Esophagus muscularis mucosa (tissue), 4 donors: ENCODE results near the gene ZNF100. TPM values are rescaled to one million over a fixed set of nuclear protein-coding genes. Genes with fewer than 3 reads are reported as not detected.
"Not testable (repeated sequence)": the region's sequence is repeated elsewhere in the genome, so short reads cannot be mapped to it uniquely, and the experiment has no call there.

ENCODE experiments used
- DNase-seq: peaks from one replicate; pipeline ENCODE4 v3.0.0-alpha.2; 2017; ENCODE audit errors: extremely low spot score
- H3K27ac ChIP-seq, 4 donors: fragments of 200-600 bp; sonication (generic); replicated peaks in 1 of 4; 1 replicate in 3 of 4; 2 replicates in 1 of 4; pipeline ENCODE4 v1.5.1; 2016 to 2019; ENCODE audit warnings: mild to moderate bottlenecking in 1 of 4
- H3K27me3 ChIP-seq, 4 donors: fragments of 200-600 bp; sonication (generic); one replicate each; pipeline versions ENCODE4 v1.5.1 to v1.6.0; 2016 to 2019
- H3K36me3 ChIP-seq, 4 donors: fragments of 200-600 bp; sonication (generic); one replicate each; pipeline ENCODE4 v1.5.1; 2016 to 2019
- H3K4me1 ChIP-seq, 4 donors: fragments of 200-600 bp; sonication (generic); one replicate each; pipeline ENCODE4 v1.5.1; 2016 to 2019
- H3K4me3 ChIP-seq, 4 donors: fragments of 200-600 bp; sonication (generic); 1 replicate in 2 of 4; 2 replicates in 2 of 4; pipeline ENCODE4 v1.5.1; 2016 to 2019; ENCODE audit warnings: mild to moderate bottlenecking in 4 of 4, moderate library complexity in 1 of 4
- H3K9me3 ChIP-seq, 4 donors: fragments of 200-600 bp; sonication (generic); 1 replicate in 3 of 4; 2 replicates in 1 of 4; pipeline ENCODE4 v1.5.1; 2016 to 2019
- CTCF ChIP-seq, 3 experiments: fragments of 200-600 bp in 2 of 3; fragments of 450-650 bp in 1 of 3; sonication (generic) in 2 of 3; IDR thresholded peaks; one replicate each; pipeline ENCODE4 v1.5.1; 2017 to 2019; ENCODE audit warnings: antibody characterized with exemption in 3 of 3, mild to moderate bottlenecking in 2 of 3, moderate library complexity in 1 of 3
- EP300 ChIP-seq: sonication (generic); formaldehyde crosslinking; IDR thresholded peaks from one replicate; pipeline ENCODE4 v1.6.1; 2017; ENCODE audit warnings: antibody characterized with exemption
- POLR2A ChIP-seq: fragments of 450-650 bp; IDR thresholded peaks from one replicate; pipeline ENCODE4 v1.6.1; 2017; ENCODE audit warnings: antibody characterized with exemption, moderate library complexity, mild to moderate bottlenecking, low read depth
- POLR2AphosphoS5 ChIP-seq, 2 donors: sonication (generic); formaldehyde crosslinking; IDR thresholded peaks; one replicate each; pipeline ENCODE4 v1.6.1; 2017; ENCODE audit warnings: antibody characterized with exemption in 2 of 2
- WGBS: methylation state at CpG from one replicate; pipeline ENCODE4 v1.1.5; 2018; 5-methylcytosine and 5-hydroxymethylcytosine counted together
- intact Hi-C: fragments of 100-400 bp; cut with DNase I; formaldehyde crosslinking; loops from one replicate; pipeline ENCODE4 v1.15.1; 2023
- small RNA-seq, 3 donors: library from RNA; depleted of rRNA; stranded (forward); fragments of <200 nt; gene quantifications; one replicate each; pipeline ENCODE3, GENCODE V24; 2016
- total RNA-seq, 4 donors: library from RNA; depleted of rRNA; stranded (reverse); fragments of >200 nt; gene quantifications; one replicate each; pipeline versions ENCODE4 v1.1.0 to v1.2.1, GENCODE V29; 2016

Gene ZNF100
- total RNA-seq, 4 donors from 2014 or later, result 2.8 to 5.8 (median 4.0) TPM

GRCh38 chr19:21677696-21678418 lies 89.5 kb downstream of the ZNF100 start:
- WGBS, result 68% methylated on average over 28 of the region's 38 CpGs
- no peak for DNase-seq
- H3K4me1 ChIP-seq, result peaks cover 0 to 10% (median 4%) of the 10 kb centered on the region in 4 donors
- H3K4me3 ChIP-seq, result peak overlapping the region in 1 of 4 donors; percentile 22
- no peaks in the 10 kb centered on the region for H3K9me3 ChIP-seq
- no peaks in the 10 kb centered on the region for H3K36me3 ChIP-seq
- no peak for TF ChIP-seq CTCF (IDR thresholded peaks at IDR 0.05)
- no peak for TF ChIP-seq EP300
- no peak for TF ChIP-seq POLR2AphosphoS5 (IDR thresholded peaks at IDR 0.05)
- H3K27ac ChIP-seq, result no peak overlapping the region
- intact Hi-C loops, result no loop called here
- H3K27me3 ChIP-seq, result no peaks in the 10 kb centered on the region

GRCh38 chr19:21674454-21674853 lies 92.9 kb downstream of the ZNF100 start:
- intact Hi-C loops, result no loop called here
- no peaks in the 10 kb centered on the region for H3K36me3 ChIP-seq
- H3K27ac ChIP-seq, result no peak overlapping the region
- TF ChIP-seq POLR2A, result no peak
- TF ChIP-seq CTCF (IDR thresholded peaks at IDR 0.05), result no peak
- no peak for TF ChIP-seq POLR2AphosphoS5 (IDR thresholded peaks at IDR 0.05)
- no peak for TF ChIP-seq EP300
- H3K4me3 ChIP-seq, result no peak overlapping the region
- WGBS, result 49% methylated on average over 1 of the region's 1 CpG
- H3K4me1 ChIP-seq, result peaks cover 0 to 14% (median 5%) of the 10 kb centered on the region in 4 donors
- H3K27me3 ChIP-seq, result no peaks in the 10 kb centered on the region
- DNase-seq, result no peak
- H3K9me3 ChIP-seq, result no peaks in the 10 kb centered on the region

- H3K4me3 ChIP-seq, H3K9me3 ChIP-seq, H3K36me3 ChIP-seq, H3K27me3 ChIP-seq, intact Hi-C loops, DNase-seq: not testable (repeated sequence)
- 48% methylated on average over 2 of the region's 2 CpGs for WGBS
- Histone ChIP-seq H3K4me1 (peaks cover 0 to 14% (median 5%) of the 10 kb centered on the region in 4 donors), H3K27ac (peak overlapping the region in 3 of 4 donors; percentile 26 to 62 (median 40))
- peak in 1 of 2 donors; percentile 8 for TF ChIP-seq POLR2AphosphoS5 (IDR thresholded peaks at IDR 0.05)
Observed at GRCh38 chr19:21673479-21673878, 93.9 kb downstream of the ZNF100 start.

Small RNAs within 50 kb of the gene (small RNA-seq; reads per million reads assigned to genes)
- gene VN1R84P, result 0 reads per million in 3 donors

Other genes starting within 250 kb of the ZNF100 start
- 10 to 100 TPM in 1 of 4 donors, 1 to 10 TPM in 3; 7.6 to 10.4 (median 8.1) TPM for gene ZNF43, start 68.6 kb upstream of the ZNF100 start, total RNA-seq
- 10 to 100 TPM in 2 of 4 donors, 1 to 10 TPM in 2; 7.0 to 17.4 (median 11.0) TPM for gene ZNF208, start 243.4 kb upstream of the ZNF100 start, total RNA-seq